Loucy (cell line): ENCODE data around the gene LATS2.

Experiments
- H2AFZ ChIP-seq: fragments of 200-600 bp; sonication (generic); 2 replicates; pipeline ENCODE4 v1.6.0; 2016; ENCODE audit warnings: antibody characterized with exemption, mild to moderate bottlenecking, low read length, moderate library complexity
- H3F3A ChIP-seq: fragments of 200-600 bp; 2 replicates; pipeline ENCODE4 v1.6.0; 2016; ENCODE audit warnings: antibody characterized with exemption, low read depth, mild to moderate bottlenecking
- H3K27me3 ChIP-seq: fragments of 200-600 bp; sonication (generic); 2 replicates; pipeline ENCODE4 v1.6.1; 2014; ENCODE audit warnings: low read length, mild to moderate bottlenecking; ENCODE audit not compliant: insufficient read depth, poor library complexity, severe bottlenecking
- H3K36me3 ChIP-seq: fragments of 200-600 bp; sonication (generic); 2 replicates; pipeline ENCODE4 v1.6.1; 2016; ENCODE audit warnings: low read length; ENCODE audit not compliant: insufficient read depth
- H3K4me1 ChIP-seq: fragments of 200-600 bp; sonication (generic); 2 replicates; pipeline ENCODE4 v1.5.1; 2014; ENCODE audit warnings: low read length, mild to moderate bottlenecking; ENCODE audit not compliant: insufficient read depth, poor library complexity, severe bottlenecking
- H3K4me2 ChIP-seq: fragments of 200-600 bp; sonication (generic); 2 replicates; pipeline ENCODE4 v1.6.0; 2014; ENCODE audit warnings: antibody characterized with exemption, low read length, low read depth, mild to moderate bottlenecking; ENCODE audit not compliant: poor library complexity, severe bottlenecking
- H3K4me3 ChIP-seq: fragments of 200-600 bp; sonication (generic); 2 replicates; pipeline ENCODE4 v1.5.1; 2014; ENCODE audit warnings: low read length, mild to moderate bottlenecking, mixed read lengths; ENCODE audit not compliant: poor library complexity, severe bottlenecking
- H3K79me2 ChIP-seq: fragments of 200-600 bp; sonication (generic); 2 replicates; pipeline ENCODE4 v1.6.1; 2014; ENCODE audit warnings: low read length; ENCODE audit not compliant: insufficient read depth
- H3K9ac ChIP-seq: fragments of 200-600 bp; sonication (generic); 2 replicates; pipeline ENCODE4 v1.6.0; 2014; ENCODE audit warnings: mild to moderate bottlenecking, low read depth, low read length, moderate library complexity; ENCODE audit not compliant: poor library complexity, severe bottlenecking
- H3K9me2 ChIP-seq: fragments of 200-600 bp; sonication (generic); replicated peaks from 2 replicates; pipeline ENCODE4 v1.6.1; 2016; ENCODE audit warnings: low read depth, low read length, mixed read lengths
- H3K9me3 ChIP-seq: fragments of 200-600 bp; sonication (generic); 2 replicates; pipeline ENCODE4 v1.6.1; 2014; ENCODE audit warnings: mild to moderate bottlenecking, antibody characterized with exemption, low read length, low read depth; ENCODE audit not compliant: insufficient read depth
- H4K20me1 ChIP-seq: fragments of 200-600 bp; sonication (generic); 2 replicates; pipeline ENCODE4 v1.6.0; 2014; ENCODE audit warnings: antibody characterized with exemption, low read length, mild to moderate bottlenecking; ENCODE audit not compliant: insufficient read depth, poor library complexity, severe bottlenecking
- EZH2phosphoT487 ChIP-seq: fragments of 200-600 bp; IDR thresholded peaks from 2 replicates; pipeline ENCODE4 v1.6.1; 2018; ENCODE audit warnings: antibody characterized with exemption, mild to moderate bottlenecking, moderate library complexity, borderline replicate concordance
- TF ChIP-seq, protein P1 (sequence below): fragments of 200-600 bp; sonication (generic); conservative IDR thresholded peaks from 2 replicates; pipeline ENCODE4 v1.5.1; 2014; ENCODE audit warnings: mild to moderate bottlenecking, antibody characterized with exemption, low read length

The LATS2 gene

DNA sequence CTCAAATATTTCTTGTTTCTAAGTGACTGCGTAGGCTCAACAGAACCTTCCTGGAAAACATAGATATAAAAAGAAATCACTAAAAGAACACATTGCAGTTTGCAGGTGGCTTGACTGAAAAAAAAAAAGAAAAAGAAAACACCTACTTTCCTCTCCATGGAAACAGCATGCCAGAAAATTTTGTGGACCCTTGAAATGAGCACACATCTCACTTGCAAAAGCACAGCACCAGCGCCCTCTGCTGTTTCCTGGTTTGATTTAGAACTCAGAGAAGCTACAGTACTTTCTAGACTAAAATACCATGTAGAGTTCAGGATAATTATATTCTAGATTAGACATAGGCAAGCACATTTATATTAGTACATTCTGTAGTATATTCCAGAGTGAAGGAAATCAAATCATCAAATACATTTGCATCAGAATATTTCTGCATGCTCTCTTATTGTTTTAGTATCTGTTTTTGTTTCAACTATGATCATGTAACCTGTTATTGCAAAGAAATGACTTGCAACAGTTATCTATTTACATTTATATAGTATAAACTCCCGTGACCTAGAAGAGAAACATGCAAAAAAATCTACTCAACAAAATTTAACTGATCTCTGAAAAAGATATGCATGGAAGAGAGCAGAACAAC is 136.5 kb downstream of the LATS2 start:
- no peaks in the 10 kb centered on the region for H3K4me1 ChIP-seq
- no peaks in the 10 kb centered on the region for H3K27me3 ChIP-seq
- peak overlapping the region; percentile 81 for H2AFZ ChIP-seq
- no peaks in the 10 kb centered on the region for H3K36me3 ChIP-seq
- peak overlapping the region; percentile 39 for H3K4me2 ChIP-seq
- no peak overlapping the region for H3K9ac ChIP-seq
- H4K20me1 ChIP-seq: no peaks in the 10 kb centered on the region
- TF ChIP-seq EZH2phosphoT487: no peak
- TF ChIP-seq, protein P1, sequence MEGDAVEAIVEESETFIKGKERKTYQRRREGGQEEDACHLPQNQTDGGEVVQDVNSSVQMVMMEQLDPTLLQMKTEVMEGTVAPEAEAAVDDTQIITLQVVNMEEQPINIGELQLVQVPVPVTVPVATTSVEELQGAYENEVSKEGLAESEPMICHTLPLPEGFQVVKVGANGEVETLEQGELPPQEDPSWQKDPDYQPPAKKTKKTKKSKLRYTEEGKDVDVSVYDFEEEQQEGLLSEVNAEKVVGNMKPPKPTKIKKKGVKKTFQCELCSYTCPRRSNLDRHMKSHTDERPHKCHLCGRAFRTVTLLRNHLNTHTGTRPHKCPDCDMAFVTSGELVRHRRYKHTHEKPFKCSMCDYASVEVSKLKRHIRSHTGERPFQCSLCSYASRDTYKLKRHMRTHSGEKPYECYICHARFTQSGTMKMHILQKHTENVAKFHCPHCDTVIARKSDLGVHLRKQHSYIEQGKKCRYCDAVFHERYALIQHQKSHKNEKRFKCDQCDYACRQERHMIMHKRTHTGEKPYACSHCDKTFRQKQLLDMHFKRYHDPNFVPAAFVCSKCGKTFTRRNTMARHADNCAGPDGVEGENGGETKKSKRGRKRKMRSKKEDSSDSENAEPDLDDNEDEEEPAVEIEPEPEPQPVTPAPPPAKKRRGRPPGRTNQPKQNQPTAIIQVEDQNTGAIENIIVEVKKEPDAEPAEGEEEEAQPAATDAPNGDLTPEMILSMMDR: peak; percentile 84
- H3K9me2 ChIP-seq: no peaks in the 10 kb centered on the region
- no peaks in the 10 kb centered on the region for H3K9me3 ChIP-seq
- H3K4me3 ChIP-seq: no peak overlapping the region
- no peaks in the 10 kb centered on the region for H3F3A ChIP-seq
- H3K79me2 ChIP-seq: no peaks in the 10 kb centered on the region

DNA sequence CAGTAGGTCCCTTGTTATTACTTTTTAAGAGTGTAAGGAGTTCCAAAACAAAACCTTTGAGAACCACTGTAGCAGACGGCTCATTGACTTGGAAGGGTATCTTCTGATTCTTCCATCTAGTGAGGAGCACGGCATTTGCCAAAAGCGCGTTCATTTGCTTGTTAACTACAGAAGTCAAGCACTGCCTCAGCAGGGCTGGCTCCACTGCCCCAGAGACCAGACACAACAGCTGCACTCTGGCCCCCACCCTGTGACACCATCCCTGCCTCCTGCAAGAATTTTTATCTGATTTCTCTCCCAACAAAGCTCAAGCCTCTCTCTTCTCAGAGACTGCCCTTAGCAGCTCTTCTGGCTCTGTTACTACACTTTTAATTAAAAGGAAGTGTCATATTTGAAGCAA is 138.1 kb downstream of the LATS2 start:
- Histone ChIP-seq H3K4me1 (no peaks in the 10 kb centered on the region), H3K9ac (no peak overlapping the region), H2AFZ (peak overlapping the region; percentile 39; the same call in 1 of the 2 replicates), H3K4me3 (no peak overlapping the region), H3K27me3 (no peaks in the 10 kb centered on the region), H4K20me1 (no peaks in the 10 kb centered on the region), H3K9me3 (no peaks in the 10 kb centered on the region), H3K4me2 (no peak overlapping the region), H3F3A (no peaks in the 10 kb centered on the region), H3K9me2 (no peaks in the 10 kb centered on the region), H3K79me2 (no peaks in the 10 kb centered on the region), H3K36me3 (no peaks in the 10 kb centered on the region)
- TF ChIP-seq EZH2phosphoT487: no peak
- TF ChIP-seq, protein P1: no peak
